Measurements from ENCODE around the gene FGD3.
"Not testable (repeated sequence)": the region's sequence is repeated elsewhere in the genome, so short reads cannot be mapped to it uniquely, and the experiment has no call there.

FGD3 gene, protein sequence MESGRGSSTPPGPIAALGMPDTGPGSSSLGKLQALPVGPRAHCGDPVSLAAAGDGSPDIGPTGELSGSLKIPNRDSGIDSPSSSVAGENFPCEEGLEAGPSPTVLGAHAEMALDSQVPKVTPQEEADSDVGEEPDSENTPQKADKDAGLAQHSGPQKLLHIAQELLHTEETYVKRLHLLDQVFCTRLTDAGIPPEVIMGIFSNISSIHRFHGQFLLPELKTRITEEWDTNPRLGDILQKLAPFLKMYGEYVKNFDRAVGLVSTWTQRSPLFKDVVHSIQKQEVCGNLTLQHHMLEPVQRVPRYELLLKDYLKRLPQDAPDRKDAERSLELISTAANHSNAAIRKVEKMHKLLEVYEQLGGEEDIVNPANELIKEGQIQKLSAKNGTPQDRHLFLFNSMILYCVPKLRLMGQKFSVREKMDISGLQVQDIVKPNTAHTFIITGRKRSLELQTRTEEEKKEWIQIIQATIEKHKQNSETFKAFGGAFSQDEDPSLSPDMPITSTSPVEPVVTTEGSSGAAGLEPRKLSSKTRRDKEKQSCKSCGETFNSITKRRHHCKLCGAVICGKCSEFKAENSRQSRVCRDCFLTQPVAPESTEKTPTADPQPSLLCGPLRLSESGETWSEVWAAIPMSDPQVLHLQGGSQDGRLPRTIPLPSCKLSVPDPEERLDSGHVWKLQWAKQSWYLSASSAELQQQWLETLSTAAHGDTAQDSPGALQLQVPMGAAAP

GRCh38 chr9:92947268-92948037, at the start of gene FGD3:
Gene FGD3, plus strand, starts transcription at chr9:92947523. Its CDS starts 28,734 bp downstream, at chr9:92976257.
- no peak for DNase-seq (ENCODE audit: low read depth)

DNA sequence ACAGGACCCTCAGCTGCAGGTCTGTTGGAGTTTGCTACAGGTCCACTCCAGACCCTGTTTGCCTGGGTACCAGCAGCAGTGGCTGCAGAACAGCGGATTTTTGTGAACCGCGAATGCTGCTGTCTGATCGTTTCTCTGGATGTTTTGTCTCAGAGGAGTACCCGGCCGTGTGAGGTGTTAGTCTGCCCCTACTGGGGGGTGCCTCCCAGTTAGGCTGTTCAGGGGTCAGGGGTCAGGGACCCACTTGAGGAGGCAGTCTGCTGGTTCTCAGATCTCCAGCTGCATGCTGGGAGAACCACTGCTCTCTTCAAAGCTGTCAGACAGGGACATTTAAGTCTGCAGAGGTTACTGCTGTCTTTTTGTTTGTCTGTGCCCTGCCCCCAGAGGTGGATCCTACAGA, 42.2 kb upstream of the FGD3 start:
- DNase-seq (ENCODE audit: low read depth) = not testable (repeated sequence)

- no peak for DNase-seq (ENCODE audit: low read depth)
These were observed 35.5 kb upstream of the FGD3 start for GRCh38 chr9:92911511-92912475.

- no peak for DNase-seq (ENCODE audit: low read depth)
These were observed 30.0 kb upstream of the FGD3 start for GRCh38 chr9:92917176-92917800.

GRCh38 chr9:92920437-92920836, 26.9 kb upstream of the FGD3 start:
- no peak for DNase-seq (ENCODE audit: low read depth)

DNA sequence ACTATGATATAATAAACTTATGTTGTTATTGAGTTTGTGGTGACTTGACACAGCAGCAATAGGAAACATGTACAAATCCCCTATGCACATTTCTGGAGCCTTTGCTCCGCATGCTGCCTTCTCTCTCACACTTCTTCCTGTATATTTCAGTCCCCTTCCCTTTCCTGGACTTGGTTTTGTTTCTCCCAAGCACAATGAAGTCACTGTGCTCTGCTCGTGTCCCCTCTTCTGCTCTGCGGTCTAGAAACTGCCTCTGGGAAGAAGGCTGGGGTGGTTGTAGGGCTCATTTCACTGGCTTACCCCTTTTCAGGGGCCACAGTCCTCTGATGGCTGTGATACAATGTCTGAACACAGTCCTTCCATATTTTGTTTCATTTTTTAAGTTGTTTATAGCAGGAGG, 15.7 kb upstream of the FGD3 start:
- DNase-seq (ENCODE audit: low read depth) = no peak

- DNase-seq (ENCODE audit: low read depth) = no peak
These were observed 13.0 kb upstream of the FGD3 start for GRCh38 chr9:92934321-92934720.

DNA sequence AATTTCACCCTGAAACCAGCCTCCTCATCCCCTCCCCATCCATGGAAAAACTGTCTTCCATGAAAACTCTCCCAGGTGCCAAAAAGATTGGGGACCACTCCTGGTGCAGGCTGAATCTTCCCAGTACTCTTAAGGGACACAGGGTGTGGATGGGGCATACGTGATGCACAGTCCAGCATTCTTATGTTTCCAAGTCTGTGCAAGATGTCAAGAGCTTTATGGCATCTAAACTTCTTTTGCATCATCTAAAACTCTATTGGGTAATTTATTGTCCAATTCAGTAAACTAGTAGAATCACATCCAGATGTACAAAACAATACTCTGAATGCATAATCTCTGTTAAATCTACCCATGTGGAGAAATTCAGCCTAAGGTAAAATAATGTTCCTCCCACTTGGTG, 9.3 kb upstream of the FGD3 start:
- DNase-seq (ENCODE audit: low read depth) = no peak

DNA sequence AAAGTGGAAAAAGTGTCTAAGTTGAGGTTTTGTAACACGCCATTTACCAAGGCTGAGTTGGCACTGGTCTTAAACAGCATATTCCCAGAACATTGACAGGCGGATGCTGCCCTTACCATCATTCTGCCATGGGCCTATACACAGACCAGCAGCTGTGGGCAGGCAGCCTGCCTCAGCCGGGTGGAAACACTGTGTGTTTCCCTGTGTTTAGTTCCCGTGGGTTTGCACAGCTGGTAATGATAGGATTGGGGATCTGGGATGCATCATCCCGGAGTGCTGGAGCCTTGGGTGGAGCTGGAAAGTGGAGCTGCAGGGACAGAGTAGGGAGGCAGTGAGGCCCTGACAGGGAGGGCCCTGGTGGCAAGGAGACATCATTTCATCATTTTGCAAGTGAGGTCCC, 5.5 kb upstream of the FGD3 start:
- DNase-seq (ENCODE audit: low read depth) = no peak

DNA sequence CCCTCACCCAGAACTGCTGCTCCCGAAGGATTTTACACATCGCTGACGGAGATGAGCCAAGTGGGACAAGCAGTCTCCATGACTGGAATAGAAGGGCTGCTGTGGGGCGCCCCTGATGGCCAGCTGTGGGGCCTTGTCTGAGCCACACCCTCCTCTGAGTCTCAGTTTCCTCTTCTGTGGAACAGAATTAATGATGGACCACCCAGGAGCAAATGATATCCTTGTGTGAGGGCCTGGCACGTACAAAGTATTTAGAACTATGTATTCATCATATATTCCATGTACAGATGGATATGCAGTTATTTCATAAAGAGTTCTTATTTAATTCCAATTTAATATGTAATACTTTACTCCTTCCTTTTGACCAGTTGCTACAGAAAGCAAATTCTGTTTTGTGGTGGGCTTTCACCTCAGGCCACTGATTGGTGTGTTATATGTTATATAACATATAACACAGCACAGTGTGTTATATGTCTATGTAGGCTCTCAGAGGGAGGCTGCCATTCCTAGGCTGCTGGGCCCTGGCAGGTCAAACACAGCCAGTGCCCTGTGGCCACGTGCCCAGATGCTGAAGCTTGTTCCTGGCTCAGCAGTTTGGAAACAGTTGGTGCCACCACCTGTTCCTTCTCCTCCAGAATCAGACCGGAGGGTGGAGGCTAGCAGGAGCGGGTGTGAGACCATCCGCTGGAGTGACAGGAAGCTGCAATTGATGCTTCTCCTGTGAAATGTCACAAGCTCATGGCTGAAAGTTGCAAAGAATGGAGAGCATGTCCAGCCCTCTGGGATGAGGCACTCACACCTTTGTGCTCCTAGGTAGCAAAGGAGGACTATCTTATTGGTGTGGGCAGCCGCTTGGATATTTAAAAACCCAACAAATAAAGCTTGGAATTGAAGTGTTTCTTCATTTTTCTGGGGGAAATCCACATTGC, 4.4 kb upstream of the FGD3 start:
- no peak for DNase-seq (ENCODE audit: low read depth)

- no peak for DNase-seq (ENCODE audit: low read depth)
These were observed 2.4 kb upstream of the FGD3 start for GRCh38 chr9:92944921-92945320.

- DNase-seq (ENCODE audit: low read depth) = no peak
These were observed 1.5 kb upstream of the FGD3 start for GRCh38 chr9:92945796-92946195.

- no peak for DNase-seq (ENCODE audit: low read depth)
These were observed 763 bp downstream of the FGD3 start for GRCh38 chr9:92948038-92948534.

DNA sequence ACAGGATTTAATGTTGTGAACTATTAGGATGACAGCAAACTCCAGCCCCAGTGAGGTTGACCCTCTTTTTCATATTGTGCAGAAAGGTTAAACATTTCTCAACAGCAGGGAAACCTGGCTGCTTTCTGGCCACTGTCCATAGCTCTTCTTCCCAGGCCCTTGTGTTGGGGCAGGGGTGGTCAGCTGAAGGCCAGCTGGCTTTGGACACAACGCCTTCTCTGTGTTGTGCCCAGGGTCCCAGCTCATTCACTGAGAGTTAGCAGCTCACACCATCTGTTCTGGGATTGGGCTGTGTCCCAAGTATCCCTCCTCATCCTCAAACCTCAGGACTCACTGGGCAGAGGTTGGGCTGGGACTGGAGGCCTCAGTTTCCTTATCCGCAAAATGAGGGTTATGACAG, 1.3 kb downstream of the FGD3 start:
- DNase-seq (ENCODE audit: low read depth) = no peak

DNA sequence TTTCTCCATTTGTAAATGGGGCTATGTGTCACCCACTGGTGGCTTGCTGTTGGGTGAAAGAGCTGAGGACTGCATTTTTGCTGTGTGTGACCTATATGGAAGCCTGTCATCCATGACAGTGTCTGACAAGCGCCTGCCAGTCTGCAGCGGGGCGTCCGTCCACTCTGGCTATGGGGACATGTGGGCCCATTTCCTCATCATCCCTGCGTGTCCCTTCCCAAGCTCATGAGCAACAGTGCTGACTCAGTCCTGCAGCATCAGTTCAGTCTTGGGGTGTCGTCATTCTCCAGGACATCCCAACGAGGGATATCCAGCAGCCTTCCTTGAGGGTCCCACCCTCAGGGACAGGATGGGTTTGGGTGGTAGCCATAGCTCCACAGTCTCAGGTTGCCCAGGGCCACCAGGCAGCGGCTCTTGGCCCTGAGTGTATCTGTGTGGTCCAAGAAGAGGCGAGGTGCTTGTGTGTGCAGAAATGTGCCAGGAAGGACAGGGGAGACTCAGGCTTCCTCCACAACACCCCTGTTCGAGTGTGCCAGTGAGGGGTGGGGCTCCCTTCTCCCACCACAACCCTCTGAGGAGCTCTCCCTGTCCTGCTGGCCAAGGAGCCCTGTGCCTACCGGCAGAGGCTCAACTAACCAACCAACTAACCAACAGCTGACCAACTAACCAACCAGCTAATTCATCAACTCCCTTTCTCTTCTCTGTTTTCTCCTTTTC, 2.1 kb downstream of the FGD3 start:
- DNase-seq (ENCODE audit: low read depth) = no peak

- no peak for DNase-seq (ENCODE audit: low read depth)
These were observed 3.1 kb downstream of the FGD3 start for GRCh38 chr9:92950359-92950955.

- DNase-seq (ENCODE audit: low read depth) = no peak
These were observed 5.7 kb downstream of the FGD3 start for GRCh38 chr9:92952906-92953610.

All from stimulated activated CD8-positive, alpha-beta memory T cell treated with anti-CD3 and anti-CD28 coated beads, Interleukin-7, amount 100 ng/mL, for 24 hours (primary cell).